ENCODE data around the gene PPP1R18.

The PPP1R18 gene

GRCh38 chr6:30683980-30684338, 2.5 kb downstream of the PPP1R18 start:
- peak overlapping the region; percentile 77 for H3K4me3 ChIP-seq (ENCODE audit: low read depth, low read length)

GRCh38 chr6:30683183-30683979, 3.1 kb downstream of the PPP1R18 start:
- H3K4me3 ChIP-seq (ENCODE audit: low read depth, low read length) = peak overlapping the region; percentile 77
- no peak for TF ChIP-seq CTCF (IDR thresholded peaks at IDR 0.05; ENCODE audit: low read depth, low read length)

More at GRCh38 chr6:30683980-30684338, 2.5 kb downstream of the PPP1R18 start:
- TF ChIP-seq CTCF (IDR thresholded peaks at IDR 0.05; ENCODE audit: low read depth, low read length) = no peak

- TF ChIP-seq CTCF (IDR thresholded peaks at IDR 0.05; ENCODE audit: low read depth, low read length) = no peak
- peak overlapping the region; percentile 77 for H3K4me3 ChIP-seq (ENCODE audit: low read depth, low read length)
These were observed 4.0 kb downstream of the PPP1R18 start for GRCh38 chr6:30682143-30683117.

- TF ChIP-seq CTCF (IDR thresholded peaks at IDR 0.05; ENCODE audit: low read depth, low read length) = no peak
- peak overlapping the region; percentile 77 for H3K4me3 ChIP-seq (ENCODE audit: low read depth, low read length)
These were observed 4.7 kb downstream of the PPP1R18 start for GRCh38 chr6:30681766-30682142.

- no peak for TF ChIP-seq CTCF (IDR thresholded peaks at IDR 0.05; ENCODE audit: low read depth, low read length)
- peak overlapping the region; percentile 36 for H3K4me3 ChIP-seq (ENCODE audit: low read depth, low read length)
These were observed 6.5 kb downstream of the PPP1R18 start for GRCh38 chr6:30679765-30680535.

GRCh38 chr6:30678964-30679726, 7.3 kb downstream of the PPP1R18 start:
- peak; percentile 88 for TF ChIP-seq CTCF (IDR thresholded peaks at IDR 0.05; ENCODE audit: low read depth, low read length)
- H3K4me3 ChIP-seq (ENCODE audit: low read depth, low read length) = peak overlapping the region; percentile 36

Data from WI38 (cell line).